Activated CD4-positive, alpha-beta T cell treated with anti-CD3 and anti-CD28 coated beads for 4 hours (primary cell): Measurements from ENCODE around the gene CDH4.

Source experiments
- DNase-seq, 2 donors: peaks; one replicate each; pipeline ENCODE4 v3.0.0-alpha.2; 2020

The CDH4 gene

GRCh38 chr20:61879303-61879620 is 627.2 kb downstream of the CDH4 start:
- no peak for DNase-seq

- no peak for DNase-seq
Observed at GRCh38 chr20:61879694-61880093, 627.6 kb downstream of the CDH4 start.

- no peak for DNase-seq
Observed at GRCh38 chr20:61880706-61881105, 628.6 kb downstream of the CDH4 start.

GRCh38 chr20:61881416-61881815 is 629.4 kb downstream of the CDH4 start:
- DNase-seq = no peak

GRCh38 chr20:61881861-61882260 is 629.8 kb downstream of the CDH4 start:
- DNase-seq = no peak

GRCh38 chr20:61882716-61883615 is 630.9 kb downstream of the CDH4 start:
- no peak for DNase-seq

GRCh38 chr20:61883857-61884393 is 631.9 kb downstream of the CDH4 start:
- no peak for DNase-seq

GRCh38 chr20:61884571-61885389 is 632.7 kb downstream of the CDH4 start:
- no peak for DNase-seq

- no peak for DNase-seq
Observed at GRCh38 chr20:61885759-61886715, 634.0 kb downstream of the CDH4 start.

- DNase-seq = peak in 1 of 2 donors; percentile 18
Observed at GRCh38 chr20:61886721-61887595, 634.9 kb downstream of the CDH4 start.

GRCh38 chr20:61887596-61888093 is 635.6 kb downstream of the CDH4 start:
- DNase-seq = no peak

GRCh38 chr20:61888101-61888865 is 636.2 kb downstream of the CDH4 start:
- no peak for DNase-seq

- no peak for DNase-seq
Observed at GRCh38 chr20:61889659-61890058, 637.6 kb downstream of the CDH4 start.

- DNase-seq = no peak
Observed at GRCh38 chr20:61890210-61890609, 638.1 kb downstream of the CDH4 start.

GRCh38 chr20:61891476-61891875 is 639.4 kb downstream of the CDH4 start:
- DNase-seq = no peak

- no peak for DNase-seq
Observed at GRCh38 chr20:61891916-61892649, 640.0 kb downstream of the CDH4 start.

GRCh38 chr20:61895016-61895415 is 643.0 kb downstream of the CDH4 start:
- DNase-seq = no peak

GRCh38 chr20:61895686-61896057 is 643.6 kb downstream of the CDH4 start:
- no peak for DNase-seq

GRCh38 chr20:61896058-61896961 is 644.2 kb downstream of the CDH4 start:
- no peak for DNase-seq
